ENCODE results near the gene POP7. TPM values are rescaled to one million over a fixed set of nuclear protein-coding genes. Genes with fewer than 3 reads are reported as not detected.
"Not testable (repeated sequence)": the region's sequence is repeated elsewhere in the genome, so short reads cannot be mapped to it uniquely, and the experiment has no call there.

POP7 gene
- total and polyA plus RNA-seq, 2 experiments from 2014 or later: 39.2 to 48.7 TPM

DNA sequence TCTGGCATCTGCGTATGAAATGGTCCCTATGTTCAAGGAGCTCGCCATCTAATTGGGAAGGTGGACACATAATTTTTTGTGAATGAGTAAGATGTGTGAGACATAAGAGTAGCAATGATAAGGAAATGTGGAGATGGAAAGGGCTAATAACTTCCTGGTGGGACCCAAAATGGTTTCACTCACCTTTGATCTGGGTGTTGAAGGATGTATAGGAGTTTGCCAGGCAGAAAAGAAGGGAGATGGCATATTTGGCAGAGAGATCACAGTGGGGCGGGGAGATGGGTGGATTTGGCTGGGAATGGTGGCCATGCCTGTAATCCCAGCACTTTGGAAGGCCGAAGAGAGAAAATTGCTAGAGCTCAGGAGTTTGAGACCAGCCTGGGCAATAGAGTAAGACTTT lies 4.5 kb downstream of the POP7 start:
- Histone ChIP-seq H3K4me2 (no peak overlapping the region), H3K9me3 (ENCODE audit: low read depth) (no peaks in the 10 kb centered on the region), H3K9me2 (replicated peaks; ENCODE audit: insufficient read depth) (no peaks in the 10 kb centered on the region), H3K36me3 (replicated peaks; ENCODE audit: insufficient read depth, low read depth) (no peaks in the 10 kb centered on the region), H3K4me1 (ENCODE audit: insufficient read depth) (peaks cover 8% of the 10 kb centered on the region), H3K79me2 (peaks cover 17% of the 10 kb centered on the region), H4K20me1 (ENCODE audit: insufficient read depth, poor library complexity, severe bottlenecking) (no peaks in the 10 kb centered on the region), H3K4me3 (no peak overlapping the region), H3K27ac (no peak overlapping the region), H2AFZ (no peak overlapping the region), H3K27me3 (no peaks in the 10 kb centered on the region)
- DNase-seq (ENCODE audit: low spot score): no peak
- 98% methylated on average over 4 of the region's 4 CpGs for WGBS (ENCODE audit: low lambda C conversion rate, missing lambda C conversion rate)
- TF ChIP-seq EZH2phosphoT487 (IDR thresholded peaks at IDR 0.05; ENCODE audit: low read depth, severe bottlenecking, unreplicated experiment) (no peak), EZH2 (IDR thresholded peaks at IDR 0.05; ENCODE audit: borderline replicate concordance) (no peak), CTCF (IDR thresholded peaks at IDR 0.05; ENCODE audit: poor library complexity) (no peak)

DNA sequence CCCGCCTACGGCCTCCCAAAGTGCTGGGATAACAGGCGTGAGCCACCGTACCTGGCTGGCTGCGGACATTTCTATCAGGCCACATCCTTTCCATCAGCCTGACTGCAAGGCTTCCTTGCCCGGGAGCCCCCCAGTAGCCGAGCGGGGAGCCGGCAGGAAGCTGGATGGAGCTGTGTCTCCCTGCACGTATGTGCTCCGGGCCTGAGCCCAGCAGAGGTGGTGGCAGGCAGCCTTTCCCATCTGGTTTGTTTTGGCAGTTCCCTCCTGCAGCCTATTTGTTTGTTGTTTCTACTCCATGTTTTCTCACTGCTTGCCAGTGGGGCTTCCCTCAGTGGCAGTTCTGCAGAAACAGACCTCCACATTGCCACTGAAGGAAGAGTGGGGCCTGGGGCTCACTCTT lies 5.4 kb downstream of the POP7 start:
- peaks cover 15% of the 10 kb centered on the region for H3K79me2 ChIP-seq
- no peaks in the 10 kb centered on the region for H3K27me3 ChIP-seq
- no peaks in the 10 kb centered on the region for H3K9me3 ChIP-seq (ENCODE audit: low read depth)
- H3K9me2 ChIP-seq (replicated peaks; ENCODE audit: insufficient read depth): no peaks in the 10 kb centered on the region
- WGBS (ENCODE audit: low lambda C conversion rate, missing lambda C conversion rate): 90% methylated on average over 11 of the region's 11 CpGs
- DNase-seq (ENCODE audit: low spot score): no peak
- no peak overlapping the region for H2AFZ ChIP-seq
- H3K4me1 ChIP-seq (ENCODE audit: insufficient read depth): peaks cover 8% of the 10 kb centered on the region
- no peaks in the 10 kb centered on the region for H3K36me3 ChIP-seq (replicated peaks; ENCODE audit: insufficient read depth, low read depth)
- no peak overlapping the region for H3K4me2 ChIP-seq
- H3K4me3 ChIP-seq: no peak overlapping the region
- no peak for TF ChIP-seq CTCF (IDR thresholded peaks at IDR 0.05; ENCODE audit: poor library complexity)
- TF ChIP-seq EZH2phosphoT487 (IDR thresholded peaks at IDR 0.05; ENCODE audit: low read depth, severe bottlenecking, unreplicated experiment): no peak
- TF ChIP-seq EZH2 (IDR thresholded peaks at IDR 0.05; ENCODE audit: borderline replicate concordance): no peak
- no peak overlapping the region for H3K27ac ChIP-seq
- H4K20me1 ChIP-seq (ENCODE audit: insufficient read depth, poor library complexity, severe bottlenecking): no peaks in the 10 kb centered on the region

DNA sequence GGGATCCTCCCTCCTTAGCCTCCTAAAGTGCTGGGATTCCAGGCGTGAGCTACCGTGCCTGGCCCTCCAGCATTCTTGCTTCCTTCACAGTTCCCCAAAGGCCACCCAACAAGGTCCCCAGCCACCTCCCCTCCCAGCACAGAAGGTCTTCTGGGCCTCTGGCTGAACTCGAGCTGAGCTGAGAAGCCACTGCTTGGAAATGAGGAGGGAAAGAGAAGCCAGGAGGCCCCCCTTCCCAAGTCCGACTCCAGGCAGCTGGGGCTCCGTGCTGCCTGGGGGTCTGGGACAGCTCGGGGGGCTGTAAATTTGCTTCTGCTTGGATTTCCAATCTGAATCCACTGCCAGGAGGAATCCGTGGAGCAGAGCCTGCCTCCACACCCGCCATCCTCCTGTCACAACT lies 8.8 kb downstream of the POP7 start:
- Histone ChIP-seq H4K20me1 (ENCODE audit: insufficient read depth, poor library complexity, severe bottlenecking) (no peaks in the 10 kb centered on the region), H3K4me1 (ENCODE audit: insufficient read depth) (no peaks in the 10 kb centered on the region), H3K79me2 (no peaks in the 10 kb centered on the region), H3K36me3 (replicated peaks; ENCODE audit: insufficient read depth, low read depth) (no peaks in the 10 kb centered on the region), H3K27me3 (peaks cover 5% of the 10 kb centered on the region), H3K27ac (no peak overlapping the region), H3K9me2 (replicated peaks; ENCODE audit: insufficient read depth) (no peaks in the 10 kb centered on the region), H3K4me2 (no peak overlapping the region), H2AFZ (no peak overlapping the region), H3K4me3 (no peak overlapping the region), H3K9me3 (ENCODE audit: low read depth) (no peaks in the 10 kb centered on the region)
- TF ChIP-seq EZH2 (IDR thresholded peaks at IDR 0.05; ENCODE audit: borderline replicate concordance) (no peak), CTCF (IDR thresholded peaks at IDR 0.05; ENCODE audit: poor library complexity) (no peak), EZH2phosphoT487 (IDR thresholded peaks at IDR 0.05; ENCODE audit: low read depth, severe bottlenecking, unreplicated experiment) (no peak)
- 89% methylated on average over 8 of the region's 8 CpGs for WGBS (ENCODE audit: low lambda C conversion rate, missing lambda C conversion rate)
- no peak for DNase-seq (ENCODE audit: low spot score)

GRCh38 chr7:100717073-100717472 lies 11.2 kb downstream of the POP7 start:
- not testable (repeated sequence) for H4K20me1 ChIP-seq (ENCODE audit: insufficient read depth, poor library complexity, severe bottlenecking); DNase-seq (ENCODE audit: low spot score)

More at GRCh38 chr7:100717073-100717472, 11.2 kb downstream of the POP7 start:
- WGBS (ENCODE audit: low lambda C conversion rate, missing lambda C conversion rate): 61% methylated on average over 2 of the region's 2 CpGs
- not testable (repeated sequence) for H3K9me2 ChIP-seq (replicated peaks; ENCODE audit: insufficient read depth); H3K4me3 ChIP-seq; H3K79me2 ChIP-seq; H3K36me3 ChIP-seq (replicated peaks; ENCODE audit: insufficient read depth, low read depth); H2AFZ ChIP-seq; H3K9me3 ChIP-seq (ENCODE audit: low read depth); H3K27ac ChIP-seq; H3K4me1 ChIP-seq (ENCODE audit: insufficient read depth); H3K4me2 ChIP-seq
- peaks cover 26% of the 10 kb centered on the region for H3K27me3 ChIP-seq

Data from hepatocyte (in vitro differentiated cells).